NOMO-1 treated with DMSO at 0.1 percent for 48 hours (cell line): ENCODE results near the gene TLR9.

ENCODE experiments used
- DNase-seq: peaks from one replicate; lab custom pipeline; 2025; ENCODE audit not compliant: unreplicated experiment; lab: John Stamatoyannopoulos, UW

Gene TLR9

GRCh38 chr3:52247409-52248164 lies 22.1 kb upstream of the TLR9 start:
- peak; percentile 31 for DNase-seq

DNA sequence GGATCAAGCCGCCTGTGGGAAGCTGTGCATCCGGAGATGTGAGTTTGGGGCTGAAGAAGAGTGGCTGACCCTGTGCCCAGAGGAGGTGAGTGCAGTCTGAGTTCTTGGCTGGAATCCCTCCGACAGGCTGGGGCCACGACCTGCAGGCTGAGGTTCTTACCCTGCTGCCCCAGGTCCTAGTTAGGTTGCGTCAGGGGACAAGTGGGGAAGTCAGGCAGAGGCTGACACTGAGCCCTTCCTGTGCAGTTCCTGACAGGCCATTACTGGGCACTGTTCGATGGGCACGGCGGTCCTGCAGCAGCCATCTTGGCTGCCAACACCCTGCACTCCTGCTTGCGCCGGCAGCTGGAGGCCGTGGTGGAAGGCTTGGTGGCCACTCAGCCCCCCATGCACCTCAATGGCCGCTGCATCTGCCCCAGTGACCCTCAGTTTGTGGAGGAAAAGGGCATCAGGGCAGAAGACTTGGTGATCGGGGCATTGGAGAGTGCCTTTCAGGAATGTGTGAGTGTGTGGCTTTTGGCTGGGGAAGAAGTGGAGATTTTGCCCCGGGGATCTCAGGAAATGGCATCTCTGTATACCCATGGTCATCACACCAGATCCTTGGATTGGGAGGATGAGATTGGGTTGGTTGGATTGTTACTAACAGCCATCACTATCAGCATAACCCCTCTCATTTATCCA lies 21.4 kb upstream of the TLR9 start:
- DNase-seq, result peak; percentile 56

DNA sequence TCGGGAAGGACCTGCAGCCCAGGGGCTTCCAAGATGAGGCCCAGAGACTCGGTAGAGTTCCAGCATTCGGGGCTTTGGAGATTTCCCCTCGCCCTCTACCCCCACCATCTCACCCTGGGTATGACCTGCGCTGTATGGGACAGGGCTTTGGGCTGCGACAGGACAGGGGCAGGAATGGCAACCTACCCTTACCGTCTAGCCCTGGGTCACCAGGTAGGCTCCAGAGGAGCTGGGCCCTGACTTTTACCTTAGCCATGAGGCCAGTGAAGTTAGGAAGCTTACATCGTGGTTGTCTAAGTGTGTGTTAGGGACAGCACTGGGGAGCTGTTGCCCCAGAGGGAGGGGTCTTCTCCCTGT lies 20.8 kb upstream of the TLR9 start:
- DNase-seq, result no peak

DNA sequence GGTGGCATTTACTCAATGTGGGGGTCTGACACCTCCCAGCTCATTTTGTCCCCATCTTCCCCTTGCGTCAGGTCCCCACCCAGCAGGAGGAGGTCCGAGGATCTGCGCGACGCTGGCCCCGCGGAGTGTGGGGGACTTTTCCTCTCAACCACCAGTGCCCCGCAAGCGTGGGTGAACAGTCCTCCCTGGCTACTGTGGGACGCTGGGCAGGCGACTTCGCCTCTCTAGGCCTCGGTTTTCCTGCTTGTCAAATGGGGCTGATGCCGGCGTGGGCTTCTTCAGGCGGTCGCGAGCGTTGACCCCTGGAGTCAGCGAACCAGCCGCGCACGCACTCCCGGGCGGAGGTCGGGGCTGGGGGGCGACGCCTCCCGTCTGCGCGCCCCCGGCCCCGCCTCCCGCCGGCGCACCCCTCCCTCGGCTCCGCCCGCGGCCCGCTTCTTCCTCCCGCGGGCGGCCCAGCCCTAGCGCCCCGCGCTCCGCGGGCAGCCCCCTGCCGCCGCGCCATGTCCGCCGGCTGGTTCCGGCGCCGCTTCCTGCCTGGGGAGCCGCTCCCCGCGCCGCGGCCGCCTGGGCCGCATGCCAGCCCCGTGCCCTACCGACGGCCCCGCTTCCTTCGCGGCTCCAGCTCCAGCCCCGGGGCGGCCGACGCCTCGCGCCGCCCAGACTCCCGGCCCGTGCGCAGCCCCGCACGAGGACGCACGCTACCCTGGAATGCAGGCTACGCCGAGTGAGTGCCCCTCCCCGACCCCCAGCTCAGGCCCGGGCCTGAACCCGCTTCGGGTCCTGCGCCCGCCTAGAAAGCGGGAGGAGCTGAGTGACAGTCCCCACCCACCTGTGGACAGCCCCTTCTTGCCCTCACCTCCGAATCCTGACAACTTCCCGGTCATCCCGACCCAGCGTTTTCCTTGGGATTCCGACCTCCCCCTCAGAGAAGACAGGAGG lies 20.1 kb upstream of the TLR9 start, which contains the start of gene PPM1M:
Gene PPM1M, plus strand, starts transcription at position 438 of the 942 bp plus-strand sequence. Its CDS starts 66 bp downstream, at position 504.
- peak; percentile 27 for DNase-seq

DNA sequence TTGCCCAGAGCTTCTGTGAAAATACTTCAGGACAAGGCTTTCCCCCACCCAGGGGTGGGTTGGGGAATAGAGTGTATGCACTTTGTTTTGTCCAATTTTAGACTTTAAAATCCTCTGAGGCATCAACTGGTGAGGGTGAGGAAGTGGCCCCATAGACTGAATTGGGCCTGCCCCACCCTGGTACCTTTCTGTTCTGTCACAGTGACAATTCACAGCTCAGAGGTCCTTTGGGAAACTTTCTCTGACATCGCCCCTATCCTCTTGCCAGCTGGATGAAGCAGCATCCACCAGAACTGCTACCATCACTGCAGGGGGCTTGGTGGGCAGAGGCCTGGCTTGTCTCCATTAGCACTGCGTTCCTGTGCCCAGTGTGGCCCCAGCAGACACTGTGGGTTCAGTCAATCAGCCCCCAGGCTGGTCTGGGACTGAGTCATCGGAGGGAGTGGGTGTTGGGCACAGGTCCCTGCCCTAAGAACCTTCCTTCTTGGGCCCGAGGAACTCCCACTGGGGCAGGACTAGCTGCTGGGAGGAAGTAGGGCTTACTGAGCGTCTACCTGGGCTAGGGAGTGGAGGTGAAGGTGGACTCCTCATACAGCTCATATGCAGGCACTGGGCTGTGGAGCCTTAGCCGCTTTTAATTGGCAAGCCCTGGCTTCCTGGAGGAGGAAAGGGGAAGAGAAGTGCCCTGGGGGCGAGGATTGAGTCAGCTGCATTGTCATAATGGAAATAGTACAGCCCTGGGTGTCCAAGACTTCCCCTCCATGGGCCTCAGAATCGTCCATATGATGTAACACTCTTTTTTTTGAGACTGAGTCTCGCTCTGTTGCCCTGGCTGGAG lies 18.6 kb upstream of the TLR9 start:
- DNase-seq, result peak; percentile 86

- DNase-seq, result no peak
Measured at GRCh38 chr3:52242039-52242438, 16.6 kb upstream of the TLR9 start.

DNA sequence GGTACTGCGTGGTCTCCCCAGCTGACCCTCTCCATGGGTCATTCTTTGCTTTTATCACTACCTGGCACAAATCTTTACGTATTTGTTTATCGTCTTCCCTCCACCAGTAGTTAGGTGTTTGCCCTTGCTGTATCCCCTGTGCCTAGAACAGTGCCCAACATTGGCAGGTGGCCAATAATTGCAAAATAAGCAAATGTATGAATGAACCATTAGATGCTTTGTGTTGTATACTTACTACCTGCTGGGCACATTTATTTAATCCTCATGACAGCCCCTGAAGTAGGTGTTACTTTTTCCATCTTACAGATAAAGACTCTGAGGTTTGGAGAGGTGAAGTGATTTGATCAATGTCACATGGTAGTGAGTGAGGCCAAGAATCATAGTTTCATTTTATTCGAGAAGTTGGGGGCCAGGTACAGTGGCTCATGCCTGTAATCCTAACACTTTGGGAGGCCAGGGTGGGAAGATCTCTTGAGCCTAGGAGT lies 15.5 kb upstream of the TLR9 start:
- no peak for DNase-seq

- DNase-seq, result peak; percentile 29
Measured at GRCh38 chr3:52240059-52240885, 14.8 kb upstream of the TLR9 start.

DNA sequence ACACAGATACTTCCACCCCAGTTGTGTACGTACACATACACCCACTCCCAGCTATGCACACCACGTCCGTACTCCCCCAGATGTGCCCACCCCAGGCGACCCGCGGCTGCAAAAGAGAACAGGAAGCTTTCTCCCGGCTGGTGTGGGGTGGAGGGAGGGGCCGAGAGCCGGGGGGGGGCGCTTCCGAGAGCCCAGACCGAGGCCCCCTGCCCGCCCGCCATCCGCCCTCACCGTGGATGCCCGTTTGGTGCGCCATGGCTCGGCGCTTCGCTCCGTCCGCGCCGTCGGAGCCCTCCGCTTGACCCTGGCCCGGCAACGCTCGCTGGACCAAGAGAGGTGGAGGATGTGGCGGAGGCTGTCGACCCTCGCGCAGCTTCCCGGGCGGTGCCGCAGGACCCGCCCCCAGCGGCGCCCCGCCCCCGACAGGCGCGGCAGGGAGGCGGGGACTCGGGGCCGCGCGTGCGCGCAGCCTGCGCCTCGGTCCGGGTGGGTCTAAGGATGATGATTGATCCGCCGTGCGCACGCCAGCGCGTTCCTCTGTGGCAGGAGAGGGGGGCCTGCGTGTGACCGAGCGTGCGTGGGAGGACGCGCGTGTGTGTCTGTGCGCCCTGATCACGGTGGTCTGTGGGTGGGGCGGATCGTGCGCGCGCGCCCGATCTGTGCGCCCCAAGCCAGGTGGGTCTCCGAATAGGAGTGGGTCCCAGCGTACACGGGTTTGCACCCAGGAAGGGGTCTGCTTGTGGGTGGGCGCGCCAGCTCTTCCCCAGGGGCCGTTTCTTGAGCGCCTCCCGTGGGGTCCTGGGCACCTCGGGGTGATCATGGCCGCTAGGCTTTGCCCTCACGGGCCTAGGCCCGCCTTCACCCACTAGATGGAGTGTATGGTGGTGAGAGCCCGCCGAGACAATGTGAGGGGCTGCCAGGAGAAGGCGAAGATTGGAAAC lies 13.6 kb upstream of the TLR9 start, which contains the start of gene TWF2:
Gene TWF2, minus strand, starts transcription at position 398 of the 941 bp plus-strand sequence. Its CDS starts 142 bp downstream, at position 256.
- DNase-seq, result peak; percentile 62

DNA sequence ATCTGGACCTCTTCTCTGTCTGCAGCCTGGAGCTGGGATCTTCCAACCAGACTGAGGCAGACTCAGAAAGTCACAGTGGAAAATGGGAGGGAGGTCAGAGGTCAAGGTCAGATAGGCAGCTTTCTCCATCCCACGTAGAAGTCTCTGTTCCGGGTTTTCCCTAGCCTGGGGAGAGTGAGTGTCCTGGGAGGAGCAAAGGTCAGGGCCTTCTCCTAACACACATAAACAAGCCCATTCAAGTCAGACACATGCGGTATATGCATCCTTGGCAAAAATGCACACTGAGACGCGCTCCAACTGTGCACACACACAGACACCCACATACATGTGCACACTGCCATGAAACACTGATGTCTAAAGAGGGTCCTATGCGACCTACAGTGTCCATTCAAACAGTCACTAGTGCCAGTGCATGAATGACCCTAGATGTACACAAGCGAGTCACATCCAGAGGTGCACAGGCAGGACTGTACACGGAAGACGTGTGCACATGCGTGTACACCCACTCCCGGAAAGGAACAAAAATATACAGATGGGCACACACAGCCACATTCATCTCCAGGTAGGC lies 12.8 kb upstream of the TLR9 start:
- DNase-seq, result no peak

DNA sequence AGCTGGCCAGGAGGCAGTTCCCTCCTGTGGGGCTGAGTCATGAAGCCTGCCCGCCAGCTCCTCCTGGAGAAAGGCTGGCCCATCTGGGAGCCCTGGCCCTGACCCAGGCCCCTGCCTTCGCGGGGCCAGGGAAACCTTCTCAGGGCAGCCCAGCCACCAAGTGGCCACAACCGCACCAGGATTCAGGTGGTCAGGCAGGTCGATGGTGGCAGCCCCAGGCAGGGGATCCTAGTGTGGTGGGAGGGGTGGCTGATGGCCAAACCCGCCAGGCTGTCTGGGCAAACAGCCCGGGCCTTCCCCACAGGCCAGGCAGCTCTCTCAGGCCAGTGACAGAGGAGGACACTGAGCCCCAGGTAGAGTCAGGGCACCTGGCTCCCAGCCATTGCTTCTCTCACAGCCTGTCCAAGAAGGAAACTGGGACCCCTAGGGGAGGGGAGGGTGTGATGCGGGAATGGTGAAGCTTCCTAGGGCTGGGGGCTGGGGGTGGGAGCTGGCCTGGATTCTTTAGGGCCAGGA lies 12.3 kb upstream of the TLR9 start:
- DNase-seq, result no peak

- peak; percentile 3 for DNase-seq
Measured at GRCh38 chr3:52237006-52237656, 11.7 kb upstream of the TLR9 start.

- DNase-seq, result no peak
Measured at GRCh38 chr3:52236424-52236886, 11.0 kb upstream of the TLR9 start.

DNA sequence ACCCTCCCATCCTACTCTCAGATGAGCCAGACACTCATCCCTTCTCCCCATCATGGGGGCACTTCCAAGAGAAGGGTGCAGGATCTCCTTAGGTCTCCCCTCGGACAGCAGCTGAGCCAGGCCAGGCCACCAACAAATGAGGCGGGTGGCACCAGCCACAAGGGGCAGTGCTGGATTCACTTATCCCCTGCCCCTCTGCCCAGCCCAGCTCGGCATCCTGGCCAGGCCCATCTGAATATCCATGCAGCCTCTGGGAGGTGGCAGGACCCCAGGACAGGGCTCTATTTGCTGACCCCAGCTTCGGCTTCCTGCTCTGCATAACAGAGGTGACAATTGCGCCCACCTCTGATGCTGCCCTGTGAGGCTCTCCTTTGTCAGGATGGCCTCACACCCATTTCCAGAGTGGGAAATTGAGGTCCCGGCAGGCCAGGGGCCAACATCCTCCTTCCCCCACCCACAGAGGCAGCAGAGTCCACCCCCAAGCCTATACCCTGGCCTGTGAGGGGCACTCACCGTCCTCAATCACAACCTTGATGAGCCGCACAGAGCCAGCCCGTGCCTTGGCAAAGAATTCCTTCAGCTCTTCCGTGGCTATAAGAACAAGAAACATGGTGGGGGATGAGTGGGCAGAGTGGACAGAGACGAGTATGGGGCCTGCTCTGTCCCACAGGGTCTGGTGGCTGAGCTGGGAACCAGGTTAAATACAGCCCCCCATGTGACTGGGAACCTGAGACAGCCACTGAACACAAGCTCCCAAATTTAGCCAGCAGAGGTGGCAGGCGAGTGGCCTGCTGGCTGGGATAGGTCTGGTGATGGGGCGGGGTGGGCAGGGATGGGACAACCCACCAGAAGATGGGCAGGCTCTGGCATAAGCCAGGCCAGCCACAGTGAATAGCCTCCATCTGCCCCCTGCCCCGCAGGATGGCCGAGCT lies 9.3 kb upstream of the TLR9 start:
- no peak for DNase-seq

DNA sequence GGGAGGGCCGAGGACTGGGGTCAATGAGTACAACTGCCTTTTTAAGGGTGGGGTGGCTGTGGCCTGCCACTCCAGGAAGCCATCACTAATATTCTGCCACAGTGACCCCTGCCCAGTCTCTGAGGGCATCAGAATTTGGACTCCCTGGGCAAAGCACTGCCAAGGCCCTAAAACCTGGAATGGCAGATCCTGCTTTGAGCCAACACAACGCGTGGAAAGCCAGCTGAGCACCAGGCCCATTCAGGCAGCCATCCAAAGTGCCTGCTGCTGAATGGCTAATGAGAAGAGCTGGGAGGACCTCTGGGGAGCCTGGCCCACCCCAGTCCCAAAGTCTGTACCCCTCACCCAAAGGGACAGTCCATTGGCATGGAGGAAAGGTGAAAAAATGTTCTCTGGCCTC lies 8.5 kb upstream of the TLR9 start:
- DNase-seq, result no peak

GRCh38 chr3:52233108-52233591 lies 7.7 kb upstream of the TLR9 start:
- no peak for DNase-seq
